DND-41 (cell line): ENCODE data around the gene OR2AE1.
A peak's percentile ranks its signal among the peaks of the same experiment; 100 is the strongest.

Experiments
- ATAC-seq: fragments of 200-7000 bp; cut with Tn5 transposase; 3 replicates; pipeline ENCODE4 v1.9.1; 2021; ENCODE audit warnings: low read depth; ENCODE audit not compliant: insufficient read depth
- DNase-seq: peaks from one replicate; pipeline ENCODE4 v3.0.0-alpha.2; 2020
- H2AFZ ChIP-seq: 2 replicates; pipeline ENCODE4 v1.6.0; 2012; ENCODE audit warnings: low read depth, low read length
- H3K27ac ChIP-seq: 2 replicates; pipeline ENCODE4 v1.5.1; 2012; ENCODE audit warnings: low read length, inconsistent platforms
- H3K27me3 ChIP-seq: fragments of 200-600 bp; sonication (generic); 2 replicates; pipeline ENCODE4 v1.6.0; 2012; ENCODE audit warnings: low read length, mild to moderate bottlenecking, inconsistent platforms; ENCODE audit not compliant: insufficient read depth, poor library complexity
- H3K36me3 ChIP-seq: 2 replicates; pipeline ENCODE4 v1.5.1; 2012; ENCODE audit warnings: low read length, inconsistent platforms; ENCODE audit not compliant: insufficient read depth
- H3K4me1 ChIP-seq: 2 replicates; pipeline ENCODE4 v1.5.1; 2012; ENCODE audit warnings: mild to moderate bottlenecking, low read length; ENCODE audit not compliant: insufficient read depth
- H3K4me2 ChIP-seq: 2 replicates; pipeline ENCODE4 v1.6.0; 2012; ENCODE audit warnings: mild to moderate bottlenecking, moderate library complexity, low read length, inconsistent platforms; ENCODE audit not compliant: insufficient read depth
- H3K4me3 ChIP-seq, 2 experiments: fragments of 200-600 bp in 1 of 2; shearing (Covaris generic) in 1 of 2; 2 replicates each; pipeline ENCODE4 v1.5.1; 2012 to 2016; ENCODE audit warnings: inconsistent platforms in 2 of 2, low read length in 2 of 2, mild to moderate bottlenecking in 2 of 2, low read depth in 1 of 2, moderate library complexity in 1 of 2
- H3K79me2 ChIP-seq: 2 replicates; pipeline ENCODE4 v1.6.0; 2012; ENCODE audit warnings: low read length, inconsistent platforms; ENCODE audit not compliant: insufficient read depth
- H3K9ac ChIP-seq: 2 replicates; pipeline ENCODE4 v1.6.0; 2012; ENCODE audit warnings: low read depth, mild to moderate bottlenecking, inconsistent platforms, low read length, moderate library complexity
- H3K9me3 ChIP-seq: 2 replicates; pipeline ENCODE4 v1.5.1; 2012; ENCODE audit warnings: low read length, moderate library complexity, mild to moderate bottlenecking, inconsistent platforms; ENCODE audit not compliant: insufficient read depth, severe bottlenecking
- H4K20me1 ChIP-seq: 2 replicates; pipeline ENCODE4 v1.6.0; 2012; ENCODE audit warnings: low read length; ENCODE audit not compliant: insufficient read depth
- CTCF ChIP-seq: IDR thresholded peaks from 2 replicates; pipeline ENCODE4 v1.5.1; 2012; ENCODE audit warnings: borderline replicate concordance, low read length, moderate library complexity, mild to moderate bottlenecking; ENCODE audit not compliant: poor library complexity, severe bottlenecking; ENCODE audit errors: extremely low read depth
- EZH2 ChIP-seq: IDR thresholded peaks from 3 replicates; pipeline ENCODE4 v1.6.1; 2012; ENCODE audit warnings: borderline replicate concordance, low read depth, mild to moderate bottlenecking, moderate library complexity, low read length, inconsistent platforms; ENCODE audit not compliant: severe bottlenecking

The OR2AE1 gene

DNA sequence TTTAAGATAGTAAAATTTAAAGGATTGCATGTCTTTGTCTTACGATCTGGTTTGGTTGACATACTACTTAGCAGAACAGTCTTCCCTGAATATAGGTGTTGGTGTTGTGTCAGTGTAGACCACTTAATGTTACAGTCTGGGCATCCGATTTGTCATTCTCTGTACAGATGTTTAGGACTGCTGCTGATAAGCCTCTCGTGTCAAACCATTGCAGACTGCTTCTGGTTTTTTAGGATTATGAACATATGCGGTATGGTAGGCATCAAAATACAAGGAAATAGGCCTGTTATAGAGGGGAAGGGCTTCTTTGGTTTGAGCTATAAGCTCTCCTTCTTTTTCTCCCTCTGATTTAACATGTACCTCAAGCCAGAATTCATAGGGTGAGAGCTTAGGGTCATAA is 41.6 kb downstream of the OR2AE1 start:
- H2AFZ ChIP-seq = no peak overlapping the region
- DNase-seq = no peak
- no peaks in the 10 kb centered on the region for H4K20me1 ChIP-seq
- peaks cover 31% of the 10 kb centered on the region for H3K4me1 ChIP-seq
- H3K27ac ChIP-seq = no peak overlapping the region
- no peaks in the 10 kb centered on the region for H3K36me3 ChIP-seq
- H3K9ac ChIP-seq = no peak overlapping the region
- no peaks in the 10 kb centered on the region for H3K79me2 ChIP-seq
- H3K9me3 ChIP-seq = no peaks in the 10 kb centered on the region
- ATAC-seq = no peak
- H3K4me2 ChIP-seq = no peak overlapping the region
- no peak overlapping the region for H3K4me3 ChIP-seq
- H3K27me3 ChIP-seq = no peaks in the 10 kb centered on the region
- no peak for TF ChIP-seq CTCF

- Histone ChIP-seq H3K9me3 (no peaks in the 10 kb centered on the region), H4K20me1 (no peaks in the 10 kb centered on the region), H3K4me1 (peaks cover 31% of the 10 kb centered on the region), H2AFZ (no peak overlapping the region), H3K36me3 (no peaks in the 10 kb centered on the region), H3K4me3 (no peak overlapping the region), H3K79me2 (no peaks in the 10 kb centered on the region), H3K27ac (no peak overlapping the region; the same call in 1 of the 2 replicates), H3K4me2 (no peak overlapping the region), H3K9ac (no peak overlapping the region), H3K27me3 (no peaks in the 10 kb centered on the region)
- no peak for TF ChIP-seq CTCF
- no peak for TF ChIP-seq EZH2
- DNase-seq (no peak), ATAC-seq (no peak)
These were observed 42.5 kb downstream of the OR2AE1 start for GRCh38 chr7:99834382-99834781.

- H2AFZ ChIP-seq = peak overlapping the region; percentile 27; the same call in 1 of the 2 replicates
- H3K4me1 ChIP-seq = peaks cover 31% of the 10 kb centered on the region
- no peaks in the 10 kb centered on the region for H3K27me3 ChIP-seq
- no peak for TF ChIP-seq EZH2
- no peak for TF ChIP-seq CTCF
- H3K4me2 ChIP-seq = peak overlapping the region; percentile 18; the same call in 1 of the 2 replicates
- H3K36me3 ChIP-seq = no peaks in the 10 kb centered on the region
- no peaks in the 10 kb centered on the region for H3K9me3 ChIP-seq
- ATAC-seq (no peak), DNase-seq (no peak)
- H3K79me2 ChIP-seq = no peaks in the 10 kb centered on the region
- H4K20me1 ChIP-seq = no peaks in the 10 kb centered on the region
- H3K4me3 ChIP-seq = no peak overlapping the region
- peak overlapping the region; percentile 32 for H3K9ac ChIP-seq
- peak overlapping the region; percentile 67 for H3K27ac ChIP-seq
These were observed 43.5 kb downstream of the OR2AE1 start for GRCh38 chr7:99833289-99833877.
